GM23338 (cell line): ENCODE measurements around the gene TMEM225B. TPM values are rescaled to one million over a fixed set of nuclear protein-coding genes. Genes with fewer than 3 reads are reported as not detected.

Experiments used
- ATAC-seq: fragments of 200-7000 bp; cut with Tn5 transposase; 3 replicates; pipeline ENCODE4 v1.9.1; 2020
- DNase-seq: peaks from one replicate; pipeline ENCODE4 v3.0.0-alpha.2; 2015; ENCODE audit warnings: low spot score
- H2AFZ ChIP-seq: fragments of 200-600 bp; sonication (generic); 2 replicates; pipeline ENCODE4 v1.8.0; 2016; ENCODE audit warnings: antibody characterized with exemption, mild to moderate bottlenecking, moderate library complexity
- H3F3A ChIP-seq: fragments of 200-600 bp; sonication (generic); replicated peaks from 2 replicates; pipeline ENCODE4 v1.8.0; 2017; ENCODE audit warnings: antibody characterized with exemption, mixed run types, low read depth
- H3K27ac ChIP-seq: fragments of 200-600 bp; sonication (generic); 2 replicates; pipeline ENCODE4 v1.6.1; 2016; ENCODE audit warnings: low read depth
- H3K27me3 ChIP-seq: fragments of 200-600 bp; sonication (generic); 2 replicates; pipeline ENCODE4 v1.8.0; 2016; ENCODE audit warnings: mild to moderate bottlenecking, mixed run types, moderate library complexity; ENCODE audit not compliant: insufficient read depth
- H3K36me3 ChIP-seq: fragments of 200-600 bp; sonication (generic); 2 replicates; pipeline ENCODE4 v1.8.0; 2016; ENCODE audit warnings: mild to moderate bottlenecking; ENCODE audit not compliant: insufficient read depth
- H3K4me1 ChIP-seq: fragments of 200-600 bp; sonication (generic); 2 replicates; pipeline ENCODE4 v1.8.0; 2016; ENCODE audit warnings: mild to moderate bottlenecking, moderate library complexity; ENCODE audit not compliant: insufficient read depth
- H3K4me2 ChIP-seq: fragments of 200-600 bp; sonication (generic); 2 replicates; pipeline ENCODE4 v1.7.1; 2017; ENCODE audit warnings: mixed run types
- H3K4me3 ChIP-seq: fragments of 200-600 bp; sonication (generic); 2 replicates; pipeline ENCODE4 v1.6.1; 2016; ENCODE audit warnings: mixed run types
- H3K79me2 ChIP-seq: fragments of 200-600 bp; sonication (generic); replicated peaks from 2 replicates; pipeline ENCODE4 v1.8.0; 2017; ENCODE audit warnings: mild to moderate bottlenecking; ENCODE audit not compliant: insufficient read depth
- H3K9me2 ChIP-seq: fragments of 200-600 bp; sonication (generic); 2 replicates; pipeline ENCODE4 v1.8.0; 2017; ENCODE audit not compliant: insufficient read depth
- H4K20me1 ChIP-seq: fragments of 200-600 bp; sonication (generic); replicated peaks from 2 replicates; pipeline ENCODE4 v1.8.0; 2017; ENCODE audit warnings: mild to moderate bottlenecking; ENCODE audit not compliant: insufficient read depth
- H3K27ac Mint-ChIP-seq: 2 replicates; pipeline ENCODE4 v1.8.0; 2020; ENCODE audit warnings: inconsistent platforms, mild to moderate bottlenecking, moderate library complexity, mixed read lengths
- H3K27me3 Mint-ChIP-seq: 3 replicates; pipeline ENCODE4 v1.8.0; 2022; ENCODE audit warnings: low read depth, mild to moderate bottlenecking, moderate library complexity, mixed read lengths, inconsistent platforms; ENCODE audit not compliant: insufficient read depth, poor library complexity
- H3K36me3 Mint-ChIP-seq: 3 replicates; pipeline ENCODE4 v1.8.0; 2021; ENCODE audit warnings: low read depth, mild to moderate bottlenecking, inconsistent platforms, moderate library complexity, mixed read lengths
- H3K4me1 Mint-ChIP-seq: 3 replicates; pipeline ENCODE4 v1.8.0; 2020; ENCODE audit warnings: mild to moderate bottlenecking, inconsistent platforms, mixed read lengths
- H3K4me3 Mint-ChIP-seq: 3 replicates; pipeline ENCODE4 v1.8.0; 2021; ENCODE audit warnings: moderate library complexity, mild to moderate bottlenecking, inconsistent platforms, mixed read lengths
- H3K9me3 Mint-ChIP-seq: 3 replicates; pipeline ENCODE4 v1.8.0; 2020; ENCODE audit warnings: moderate library complexity, mild to moderate bottlenecking, inconsistent platforms, mixed read lengths
- CREB1 ChIP-seq: fragments of 250-450 bp; sonication (Bioruptor Pico); IDR thresholded peaks from 2 replicates; pipeline ENCODE4 v1.5.0; 2020; ENCODE audit warnings: low read depth, mild to moderate bottlenecking, moderate library complexity
- CTCF ChIP-seq, 2 experiments: fragments of 200-600 bp in 1 of 2; sonication (generic) in 1 of 2; conservative IDR thresholded peaks; 2 replicates each; pipeline versions ENCODE4 v1.5.1 to v1.6.1; 2016 to 2017; ENCODE audit warnings: antibody characterized with exemption in 2 of 2, low read depth in 2 of 2, mild to moderate bottlenecking in 2 of 2, moderate library complexity in 1 of 2
- EZH2 ChIP-seq: fragments of 200-600 bp; sonication (generic); IDR thresholded peaks from one replicate; pipeline ENCODE4 v1.8.0; 2017; ENCODE audit warnings: antibody characterized with exemption, mild to moderate bottlenecking, low read depth; ENCODE audit not compliant: unreplicated experiment
- EZH2phosphoT487 ChIP-seq: fragments of 200-600 bp; sonication (generic); IDR thresholded peaks from one replicate; pipeline ENCODE4 v1.8.1; 2018; ENCODE audit warnings: antibody characterized with exemption; ENCODE audit not compliant: unreplicated experiment
- JUNB ChIP-seq: IDR thresholded peaks from one replicate; pipeline ENCODE4 v1.6.1; 2016; ENCODE audit warnings: antibody characterized with exemption; ENCODE audit not compliant: unreplicated experiment
- NANOG ChIP-seq: IDR thresholded peaks from 2 replicates; pipeline ENCODE4 v1.6.1; 2016; ENCODE audit warnings: antibody characterized with exemption, borderline replicate concordance
- POLR2AphosphoS5 ChIP-seq: IDR thresholded peaks from 2 replicates; pipeline ENCODE4 v1.6.1; 2016; ENCODE audit warnings: antibody characterized with exemption, low read depth
- STAT1 ChIP-seq: IDR thresholded peaks from one replicate; pipeline ENCODE4 v1.6.1; 2016; ENCODE audit warnings: antibody characterized with exemption; ENCODE audit not compliant: unreplicated experiment
- ZNF114 ChIP-seq: fragments of 250-450 bp; sonication (Bioruptor Pico); IDR thresholded peaks from 2 replicates; pipeline ENCODE4 v1.5.0; 2020; ENCODE audit warnings: mild to moderate bottlenecking, moderate library complexity
- ZNF331 ChIP-seq: fragments of 250-450 bp; sonication (Bioruptor Pico); IDR thresholded peaks from 2 replicates; pipeline ENCODE4 v1.5.0; 2020; ENCODE audit warnings: low read depth, mild to moderate bottlenecking, moderate library complexity
- ZNF462 ChIP-seq: fragments of 250-450 bp; sonication (Bioruptor Pico); IDR thresholded peaks from 2 replicates; pipeline ENCODE4 v1.5.0; 2020; ENCODE audit warnings: mild to moderate bottlenecking, moderate library complexity
- polyA plus RNA-seq: library from polyadenylated mRNA; unstranded; fragments of >200 nt; fragmentation: Nextera tagmentation; extraction: Ambion mirVana; gene quantifications from 2 replicates; pipeline ENCODE4 v1.2.1, GENCODE V29; 2016
- total RNA-seq: library from RNA; depleted of rRNA; stranded (reverse); fragments of >200 nt; shearing (Covaris generic); gene quantifications from 2 replicates; pipeline ENCODE4 v1.2.3, GENCODE V29; 2014
- TF ChIP-seq, protein P1 (sequence below): IDR thresholded peaks from one replicate; pipeline ENCODE4 v1.6.1; 2018; ENCODE audit warnings: antibody characterized with exemption; ENCODE audit not compliant: unreplicated experiment
- TF ChIP-seq, protein P2 (sequence below): IDR thresholded peaks from 2 replicates; pipeline ENCODE4 v1.6.1; 2016; ENCODE audit warnings: antibody characterized with exemption

Gene TMEM225B
- total and polyA plus RNA-seq, 2 experiments from 2014 or later, result 0.45 TPM; not detected in 1

DNA sequence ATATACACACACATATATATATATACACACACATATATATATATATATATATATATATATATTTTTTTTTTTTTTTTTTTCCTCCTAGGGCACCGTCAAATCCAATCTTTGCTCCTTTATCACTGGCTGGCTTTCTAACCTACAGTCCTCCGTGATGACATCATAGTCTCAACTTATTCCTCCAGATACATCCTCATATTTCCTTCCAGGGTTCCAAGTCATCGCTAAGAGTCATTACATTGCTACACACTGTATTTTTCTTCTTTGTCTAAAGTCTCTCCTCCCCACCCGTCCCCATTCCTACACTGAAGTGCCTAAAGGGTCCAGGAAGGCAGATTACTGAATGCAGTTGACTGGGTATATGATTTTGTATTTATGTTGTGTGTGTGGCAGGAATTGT is 45.0 kb upstream of the TMEM225B start:
- DNase-seq (no peak), ATAC-seq (no peak)
- Histone ChIP-seq H2AFZ (no peak overlapping the region), H3K4me2 (no peak overlapping the region), H4K20me1 (peaks cover 2% of the 10 kb centered on the region; the same call in 1 of the 2 replicates), H3K4me3 (no peak overlapping the region), H3K36me3 (no peaks in the 10 kb centered on the region; the same call in 1 of the 2 replicates), H3K9me2 (no peaks in the 10 kb centered on the region), H3K4me1 (peaks cover 12% of the 10 kb centered on the region), H3K27me3 (no peaks in the 10 kb centered on the region), H3K79me2 (peaks cover 38% of the 10 kb centered on the region), H3K27ac (no peak overlapping the region), H3F3A (peaks cover 12% of the 10 kb centered on the region; the same call in 1 of the 2 replicates)
- H3K27me3 Mint-ChIP-seq, result peaks cover 3% of the 10 kb centered on the region
- H3K4me3 Mint-ChIP-seq, result no peak overlapping the region
- H3K4me1 Mint-ChIP-seq, result peaks cover 8% of the 10 kb centered on the region
- no peak overlapping the region for H3K27ac Mint-ChIP-seq
- H3K36me3 Mint-ChIP-seq, result peaks cover 31% of the 10 kb centered on the region
- TF ChIP-seq ZNF462 (CRISPR knock-in tag) (no peak), EZH2 (no peak), NANOG (no peak), EZH2phosphoT487 (no peak), CREB1 (CRISPR knock-in tag) (no peak), POLR2AphosphoS5 (no peak), ZNF114 (CRISPR knock-in tag) (no peak), JUNB (no peak), CTCF (conservative IDR thresholded peaks at IDR 0.05; ENCODE audit: low read depth in 2 of 2) (no peak), STAT1 (no peak), ZNF331 (CRISPR knock-in tag) (no peak)
- TF ChIP-seq, protein P1, sequence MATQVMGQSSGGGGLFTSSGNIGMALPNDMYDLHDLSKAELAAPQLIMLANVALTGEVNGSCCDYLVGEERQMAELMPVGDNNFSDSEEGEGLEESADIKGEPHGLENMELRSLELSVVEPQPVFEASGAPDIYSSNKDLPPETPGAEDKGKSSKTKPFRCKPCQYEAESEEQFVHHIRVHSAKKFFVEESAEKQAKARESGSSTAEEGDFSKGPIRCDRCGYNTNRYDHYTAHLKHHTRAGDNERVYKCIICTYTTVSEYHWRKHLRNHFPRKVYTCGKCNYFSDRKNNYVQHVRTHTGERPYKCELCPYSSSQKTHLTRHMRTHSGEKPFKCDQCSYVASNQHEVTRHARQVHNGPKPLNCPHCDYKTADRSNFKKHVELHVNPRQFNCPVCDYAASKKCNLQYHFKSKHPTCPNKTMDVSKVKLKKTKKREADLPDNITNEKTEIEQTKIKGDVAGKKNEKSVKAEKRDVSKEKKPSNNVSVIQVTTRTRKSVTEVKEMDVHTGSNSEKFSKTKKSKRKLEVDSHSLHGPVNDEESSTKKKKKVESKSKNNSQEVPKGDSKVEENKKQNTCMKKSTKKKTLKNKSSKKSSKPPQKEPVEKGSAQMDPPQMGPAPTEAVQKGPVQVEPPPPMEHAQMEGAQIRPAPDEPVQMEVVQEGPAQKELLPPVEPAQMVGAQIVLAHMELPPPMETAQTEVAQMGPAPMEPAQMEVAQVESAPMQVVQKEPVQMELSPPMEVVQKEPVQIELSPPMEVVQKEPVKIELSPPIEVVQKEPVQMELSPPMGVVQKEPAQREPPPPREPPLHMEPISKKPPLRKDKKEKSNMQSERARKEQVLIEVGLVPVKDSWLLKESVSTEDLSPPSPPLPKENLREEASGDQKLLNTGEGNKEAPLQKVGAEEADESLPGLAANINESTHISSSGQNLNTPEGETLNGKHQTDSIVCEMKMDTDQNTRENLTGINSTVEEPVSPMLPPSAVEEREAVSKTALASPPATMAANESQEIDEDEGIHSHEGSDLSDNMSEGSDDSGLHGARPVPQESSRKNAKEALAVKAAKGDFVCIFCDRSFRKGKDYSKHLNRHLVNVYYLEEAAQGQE, result no peak
- TF ChIP-seq, protein P2, sequence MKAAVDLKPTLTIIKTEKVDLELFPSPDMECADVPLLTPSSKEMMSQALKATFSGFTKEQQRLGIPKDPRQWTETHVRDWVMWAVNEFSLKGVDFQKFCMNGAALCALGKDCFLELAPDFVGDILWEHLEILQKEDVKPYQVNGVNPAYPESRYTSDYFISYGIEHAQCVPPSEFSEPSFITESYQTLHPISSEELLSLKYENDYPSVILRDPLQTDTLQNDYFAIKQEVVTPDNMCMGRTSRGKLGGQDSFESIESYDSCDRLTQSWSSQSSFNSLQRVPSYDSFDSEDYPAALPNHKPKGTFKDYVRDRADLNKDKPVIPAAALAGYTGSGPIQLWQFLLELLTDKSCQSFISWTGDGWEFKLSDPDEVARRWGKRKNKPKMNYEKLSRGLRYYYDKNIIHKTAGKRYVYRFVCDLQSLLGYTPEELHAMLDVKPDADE, result no peak
- peaks cover 16% of the 10 kb centered on the region; the same call in 2 of the 3 replicates for H3K9me3 Mint-ChIP-seq
